DND-41 (cell line): ENCODE measurements around the gene BATF.

Source experiments
- EZH2 ChIP-seq: IDR thresholded peaks from 3 replicates; pipeline ENCODE4 v1.6.1; 2012; ENCODE audit warnings: borderline replicate concordance, low read depth, mild to moderate bottlenecking, moderate library complexity, low read length, inconsistent platforms; ENCODE audit not compliant: severe bottlenecking
- TF ChIP-seq, protein P1 (sequence below): IDR thresholded peaks from 2 replicates; pipeline ENCODE4 v1.5.1; 2012; ENCODE audit warnings: borderline replicate concordance, low read length, moderate library complexity, mild to moderate bottlenecking; ENCODE audit not compliant: poor library complexity, severe bottlenecking; ENCODE audit errors: extremely low read depth

DNA sequence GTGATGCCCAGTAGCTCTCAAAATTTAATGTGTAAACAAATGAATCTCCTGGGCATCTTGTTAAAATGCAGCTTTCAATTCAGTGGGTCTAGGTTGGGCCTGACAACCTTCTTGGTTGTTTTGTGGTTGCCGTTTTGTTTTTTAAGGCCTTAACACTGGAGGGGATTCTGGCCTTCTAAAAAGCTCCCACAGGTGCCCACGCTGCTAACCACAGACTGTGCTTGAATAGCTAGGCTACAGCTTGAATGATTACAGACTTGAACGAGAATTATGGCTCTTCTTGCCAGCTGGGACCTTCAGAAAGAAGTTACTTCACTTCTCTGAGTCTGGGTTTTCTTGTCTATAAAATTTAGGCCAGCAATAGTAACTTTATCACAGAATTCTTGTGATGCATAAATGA is 54.8 kb downstream of the BATF start:
- TF ChIP-seq, protein P1, sequence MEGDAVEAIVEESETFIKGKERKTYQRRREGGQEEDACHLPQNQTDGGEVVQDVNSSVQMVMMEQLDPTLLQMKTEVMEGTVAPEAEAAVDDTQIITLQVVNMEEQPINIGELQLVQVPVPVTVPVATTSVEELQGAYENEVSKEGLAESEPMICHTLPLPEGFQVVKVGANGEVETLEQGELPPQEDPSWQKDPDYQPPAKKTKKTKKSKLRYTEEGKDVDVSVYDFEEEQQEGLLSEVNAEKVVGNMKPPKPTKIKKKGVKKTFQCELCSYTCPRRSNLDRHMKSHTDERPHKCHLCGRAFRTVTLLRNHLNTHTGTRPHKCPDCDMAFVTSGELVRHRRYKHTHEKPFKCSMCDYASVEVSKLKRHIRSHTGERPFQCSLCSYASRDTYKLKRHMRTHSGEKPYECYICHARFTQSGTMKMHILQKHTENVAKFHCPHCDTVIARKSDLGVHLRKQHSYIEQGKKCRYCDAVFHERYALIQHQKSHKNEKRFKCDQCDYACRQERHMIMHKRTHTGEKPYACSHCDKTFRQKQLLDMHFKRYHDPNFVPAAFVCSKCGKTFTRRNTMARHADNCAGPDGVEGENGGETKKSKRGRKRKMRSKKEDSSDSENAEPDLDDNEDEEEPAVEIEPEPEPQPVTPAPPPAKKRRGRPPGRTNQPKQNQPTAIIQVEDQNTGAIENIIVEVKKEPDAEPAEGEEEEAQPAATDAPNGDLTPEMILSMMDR, result no peak
- no peak for TF ChIP-seq EZH2
